ENCODE results near the gene JAG2. TPM values are rescaled to one million over a fixed set of nuclear protein-coding genes. Genes with fewer than 3 reads are reported as not detected.

JAG2 gene
- total RNA-seq, 4 donors from 2014 or later = 7.6 to 27.4 (median 11.9) TPM

- H3K36me3 ChIP-seq = no peaks in the 10 kb centered on the region
- no peak for TF ChIP-seq POLR2A (IDR thresholded peaks at IDR 0.05)
- TF ChIP-seq CTCF (IDR thresholded peaks at IDR 0.05) = no peak
- no peak overlapping the region for H3K27ac ChIP-seq
- intact Hi-C loops (cut with DNase I; ENCODE audit: low total_unique reads) = no loop called here
- no peaks in the 10 kb centered on the region for H3K4me1 ChIP-seq
- H3K27me3 ChIP-seq = no peaks in the 10 kb centered on the region
- no peak overlapping the region for H3K4me3 ChIP-seq
- H3K9me3 ChIP-seq = no peaks in the 10 kb centered on the region
- DNase-seq = no peak
Observed at GRCh38 chr14:105160776-105161175, 7.8 kb downstream of the JAG2 start.

- DNase-seq = no peak
Observed at GRCh38 chr14:105159344-105159743, 9.2 kb downstream of the JAG2 start.

GRCh38 chr14:105158794-105159193 lies 9.8 kb downstream of the JAG2 start:
- DNase-seq = no peak
- no peak for TF ChIP-seq POLR2A (IDR thresholded peaks at IDR 0.05)
- no peak for TF ChIP-seq CTCF (IDR thresholded peaks at IDR 0.05)
- no peaks in the 10 kb centered on the region for H3K36me3 ChIP-seq
- intact Hi-C loops (cut with DNase I; ENCODE audit: low total_unique reads) = no loop called here
- H3K9me3 ChIP-seq = no peaks in the 10 kb centered on the region
- no peaks in the 10 kb centered on the region for H3K4me1 ChIP-seq
- H3K4me3 ChIP-seq = no peak overlapping the region
- H3K27me3 ChIP-seq = no peaks in the 10 kb centered on the region
- H3K27ac ChIP-seq = no peak overlapping the region

More at GRCh38 chr14:105159344-105159743, 9.2 kb downstream of the JAG2 start:
- no peaks in the 10 kb centered on the region for H3K9me3 ChIP-seq
- H3K36me3 ChIP-seq = no peaks in the 10 kb centered on the region
- no peak overlapping the region for H3K27ac ChIP-seq
- intact Hi-C loops (cut with DNase I; ENCODE audit: low total_unique reads) = no loop called here
- H3K4me1 ChIP-seq = no peaks in the 10 kb centered on the region
- no peaks in the 10 kb centered on the region for H3K27me3 ChIP-seq
- no peak overlapping the region for H3K4me3 ChIP-seq
- TF ChIP-seq POLR2A (IDR thresholded peaks at IDR 0.05) = no peak
- TF ChIP-seq CTCF (IDR thresholded peaks at IDR 0.05) = no peak

- no peak overlapping the region for H3K27ac ChIP-seq
- intact Hi-C loops (cut with DNase I; ENCODE audit: low total_unique reads) = no loop called here
- H3K4me3 ChIP-seq = no peak overlapping the region
- no peak for TF ChIP-seq CTCF (IDR thresholded peaks at IDR 0.05)
- no peak for TF ChIP-seq POLR2A (IDR thresholded peaks at IDR 0.05)
- H3K36me3 ChIP-seq = no peaks in the 10 kb centered on the region
- H3K27me3 ChIP-seq = no peaks in the 10 kb centered on the region
- DNase-seq = no peak
- no peaks in the 10 kb centered on the region for H3K9me3 ChIP-seq
- H3K4me1 ChIP-seq = no peaks in the 10 kb centered on the region
Observed at GRCh38 chr14:105157872-105158271, 10.7 kb downstream of the JAG2 start.

GRCh38 chr14:105156414-105157375 lies 11.9 kb downstream of the JAG2 start:
- no peak overlapping the region for H3K27ac ChIP-seq
- no peaks in the 10 kb centered on the region for H3K36me3 ChIP-seq
- no peak overlapping the region for H3K4me3 ChIP-seq
- intact Hi-C loops (cut with DNase I; ENCODE audit: low total_unique reads) = no loop called here
- no peaks in the 10 kb centered on the region for H3K9me3 ChIP-seq
- DNase-seq = no peak
- no peaks in the 10 kb centered on the region for H3K4me1 ChIP-seq
- no peaks in the 10 kb centered on the region for H3K27me3 ChIP-seq
- TF ChIP-seq CTCF (IDR thresholded peaks at IDR 0.05) (no peak), POLR2A (IDR thresholded peaks at IDR 0.05) (no peak)
